Skeletal muscle tissue (tissue), 4 donors: ENCODE data around the gene AP4B1. TPM values are rescaled to one million over a fixed set of nuclear protein-coding genes. Genes with fewer than 3 reads are reported as not detected.
A peak's percentile ranks its signal among the peaks of the same experiment; 100 is the strongest.
"Not testable (repeated sequence)": the region's sequence is repeated elsewhere in the genome, so short reads cannot be mapped to it uniquely, and the experiment has no call there.

Experiments used
- H3K27ac ChIP-seq: one replicate; pipeline ENCODE4 v1.7.0; 2013; ENCODE audit warnings: mild to moderate bottlenecking, low read depth, low read length, inconsistent platforms
- H3K27me3 ChIP-seq, 3 donors: one replicate each; pipeline ENCODE4 v1.7.0; 2013; ENCODE audit warnings: low read length in 3 of 3; ENCODE audit not compliant: control insufficient read depth in 3 of 3, insufficient read depth in 3 of 3
- H3K36me3 ChIP-seq, 3 donors: one replicate each; pipeline ENCODE4 v1.7.0; 2013; ENCODE audit warnings: low read length in 3 of 3; ENCODE audit not compliant: control insufficient read depth in 3 of 3, insufficient read depth in 3 of 3
- H3K4me1 ChIP-seq, 3 donors: one replicate each; pipeline ENCODE4 v1.7.0; 2013; ENCODE audit warnings: low read length in 3 of 3, mild to moderate bottlenecking in 3 of 3; ENCODE audit not compliant: control insufficient read depth in 3 of 3, insufficient read depth in 3 of 3
- H3K4me3 ChIP-seq, 3 donors: one replicate each; pipeline ENCODE4 v1.7.0; 2013; ENCODE audit warnings: low read length in 3 of 3
- H3K9ac ChIP-seq, 3 donors: one replicate each; pipeline ENCODE4 v1.7.0; 2013; ENCODE audit warnings: low read length in 3 of 3, mild to moderate bottlenecking in 3 of 3, moderate library complexity in 2 of 3, low read depth in 1 of 3
- H3K9me3 ChIP-seq, 3 donors: one replicate each; pipeline ENCODE4 v1.7.0; 2013; ENCODE audit warnings: low read length in 3 of 3; ENCODE audit not compliant: control insufficient read depth in 3 of 3
- total RNA-seq: library from RNA; depleted of rRNA; stranded (reverse); fragments of >200 nt; gene quantifications from one replicate; pipeline ENCODE4 v1.2.3, GENCODE V29; 2014
- donor health status: Osteomylitis.

The AP4B1 gene
- 16.7 TPM for total RNA-seq

- Histone ChIP-seq H3K9ac (peak within 1 kb of the TSS; percentile 89 to 97 (median 89)), H3K4me3 (peak within 1 kb of the TSS; percentile 91 to 98 (median 94)), H3K9me3 (no peaks in the 10 kb centered on the region), H3K36me3 (peaks cover 11 to 30% (median 25%) of the 10 kb centered on the region in 3 donors), H3K27ac (peak within 1 kb of the TSS; percentile 88), H3K27me3 (no peaks in the 10 kb centered on the region), H3K4me1 (peaks cover 15 to 30% (median 21%) of the 10 kb centered on the region in 3 donors)
Observed at GRCh38 chr1:113904674-113905434, at the start of gene AP4B1, which contains the start of gene DCLRE1B. TSS of gene AP4B1 (minus strand) at chr1:113904799. CDS start at chr1:113904717, 82 bp downstream. TSS of gene DCLRE1B (plus strand) at chr1:113905326. CDS start at chr1:113905587, 261 bp downstream.

DNA sequence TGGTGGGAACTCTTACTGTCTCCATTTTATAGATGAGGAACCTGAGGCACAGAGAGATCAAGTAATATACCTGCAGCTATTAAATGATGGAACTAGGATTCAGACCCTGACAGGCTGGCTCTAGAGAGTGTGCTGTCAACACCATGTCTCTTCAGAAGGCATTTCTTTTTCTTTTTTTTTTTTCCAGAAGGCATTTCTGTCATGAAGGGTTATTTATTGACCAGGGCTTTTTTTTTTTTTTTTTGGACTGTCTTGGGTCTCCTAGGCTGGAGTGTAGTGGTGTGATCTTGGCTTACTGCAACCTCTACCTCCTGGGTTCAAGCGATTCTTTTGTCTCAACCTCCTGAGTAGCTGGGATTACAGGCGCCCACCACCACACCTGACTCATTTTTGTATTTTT lies 47.1 kb upstream of the AP4B1 start:
- H3K9ac ChIP-seq = no peak overlapping the region

DNA sequence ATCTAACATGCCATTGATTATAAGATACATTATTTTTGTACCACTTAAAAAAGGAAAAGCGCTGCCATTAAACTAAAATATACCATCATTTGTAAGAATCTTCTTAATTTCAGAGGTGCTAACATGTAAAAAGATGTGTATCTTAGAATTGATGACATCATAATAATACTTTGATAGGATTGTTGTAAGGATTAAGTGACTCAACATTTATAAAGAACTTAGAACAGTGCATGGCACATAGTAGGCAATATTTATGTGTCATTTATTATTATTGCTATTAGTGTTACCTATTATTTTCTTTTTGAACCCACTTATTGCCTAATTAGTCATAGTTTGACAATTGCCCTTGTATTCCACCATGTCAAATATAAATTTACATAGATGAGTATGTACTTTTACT lies 46.3 kb upstream of the AP4B1 start:
- H3K4me1 ChIP-seq = peaks cover 13 to 18% (median 13%) of the 10 kb centered on the region in 3 donors
- H3K27ac ChIP-seq = no peak overlapping the region
- H3K9ac ChIP-seq = no peak overlapping the region
- H3K27me3 ChIP-seq = no peaks in the 10 kb centered on the region
- H3K4me3 ChIP-seq = no peak overlapping the region
- H3K9me3 ChIP-seq = no peaks in the 10 kb centered on the region
- H3K36me3 ChIP-seq = peaks cover 0 to 2% (median 0%) of the 10 kb centered on the region in 3 donors

More for the DNA sequence above, 47.1 kb upstream of the AP4B1 start:
- H3K27ac ChIP-seq = no peak overlapping the region
- H3K27me3 ChIP-seq = no peaks in the 10 kb centered on the region
- H3K9me3 ChIP-seq = no peaks in the 10 kb centered on the region
- H3K4me3 ChIP-seq = no peak overlapping the region
- H3K36me3 ChIP-seq = peaks cover 3 to 5% (median 5%) of the 10 kb centered on the region in 3 donors
- H3K4me1 ChIP-seq = peaks cover 11 to 15% (median 11%) of the 10 kb centered on the region in 3 donors

- no peaks in the 10 kb centered on the region for H3K9me3 ChIP-seq
- H3K36me3 ChIP-seq = no peaks in the 10 kb centered on the region
- no peaks in the 10 kb centered on the region for H3K27me3 ChIP-seq
- peaks cover 13 to 18% (median 13%) of the 10 kb centered on the region in 3 donors for H3K4me1 ChIP-seq
- H3K9ac ChIP-seq = no peak overlapping the region
- no peak overlapping the region for H3K27ac ChIP-seq
- H3K4me3 ChIP-seq = no peak overlapping the region
Observed at GRCh38 chr1:113949007-113949406, 44.4 kb upstream of the AP4B1 start.

GRCh38 chr1:113948151-113948550 lies 43.6 kb upstream of the AP4B1 start:
- H3K4me3 ChIP-seq, H3K27me3 ChIP-seq, H3K27ac ChIP-seq, H3K36me3 ChIP-seq, H3K9me3 ChIP-seq: not testable (repeated sequence)
- Histone ChIP-seq H3K4me1 (peaks cover 13 to 18% (median 13%) of the 10 kb centered on the region in 3 donors), H3K9ac (peak overlapping the region in 1 of 3 donors; percentile 25)

- H3K27me3 ChIP-seq = no peaks in the 10 kb centered on the region
- H3K4me3 ChIP-seq = peak overlapping the region in 2 of 3 donors; percentile 2
- peaks cover 0 to 6% (median 0%) of the 10 kb centered on the region in 3 donors for H3K36me3 ChIP-seq
- H3K27ac ChIP-seq = peak overlapping the region; percentile 12
- H3K9ac ChIP-seq = peak overlapping the region in 1 of 3 donors; percentile 25
- H3K9me3 ChIP-seq = no peaks in the 10 kb centered on the region
- peaks cover 13 to 18% (median 13%) of the 10 kb centered on the region in 3 donors for H3K4me1 ChIP-seq
Observed at GRCh38 chr1:113947388-113948107, 42.9 kb upstream of the AP4B1 start.

DNA sequence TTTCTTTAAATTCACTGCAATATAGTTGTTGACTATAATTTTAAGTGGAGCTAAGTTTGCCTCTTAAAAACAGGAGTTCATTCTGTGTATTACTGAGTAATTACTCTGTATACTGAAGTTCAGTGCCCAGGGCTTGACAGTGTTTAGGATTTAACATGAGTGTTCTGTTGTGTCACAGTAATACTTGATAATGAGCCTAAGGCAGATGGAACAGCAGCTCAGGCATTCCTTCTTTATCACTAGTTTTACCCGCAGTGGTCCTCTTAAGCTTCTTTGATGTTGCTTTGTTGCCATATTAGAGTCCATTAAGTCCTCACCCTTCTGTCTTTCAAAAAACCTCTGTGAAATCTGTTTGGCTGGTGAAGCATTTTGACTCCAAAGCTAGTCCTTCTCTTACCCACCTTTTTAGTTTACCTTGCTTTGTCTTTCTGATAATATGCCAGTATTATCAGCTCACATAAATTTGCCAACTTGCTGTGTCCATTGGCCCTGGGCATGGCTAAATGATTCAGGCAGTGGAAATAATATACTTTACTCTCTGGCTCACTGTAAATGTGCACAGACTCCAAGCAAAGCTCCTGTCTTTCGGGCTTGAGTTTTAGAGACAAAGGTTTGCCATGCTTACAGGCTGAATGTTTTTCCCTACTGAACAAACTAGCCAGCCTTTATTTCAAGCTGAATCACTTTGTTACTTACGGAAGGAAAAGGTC lies 42.2 kb upstream of the AP4B1 start:
- H3K9ac ChIP-seq = peak overlapping the region in 1 of 3 donors; percentile 15
- H3K27ac ChIP-seq = peak overlapping the region; percentile 12
- peak overlapping the region in 2 of 3 donors; percentile 2 for H3K4me3 ChIP-seq
- H3K4me1 ChIP-seq = peaks cover 13 to 18% (median 13%) of the 10 kb centered on the region in 3 donors
- peaks cover 0 to 6% (median 0%) of the 10 kb centered on the region in 3 donors for H3K36me3 ChIP-seq
- H3K27me3 ChIP-seq = no peaks in the 10 kb centered on the region
- no peaks in the 10 kb centered on the region for H3K9me3 ChIP-seq

- no peaks in the 10 kb centered on the region for H3K27me3 ChIP-seq
- H3K9me3 ChIP-seq = no peaks in the 10 kb centered on the region
- H3K36me3 ChIP-seq = peaks cover 2 to 8% (median 2%) of the 10 kb centered on the region in 3 donors
- no peak overlapping the region for H3K27ac ChIP-seq
- H3K4me1 ChIP-seq = peaks cover 16 to 18% (median 16%) of the 10 kb centered on the region in 3 donors
- no peak overlapping the region for H3K9ac ChIP-seq
- H3K4me3 ChIP-seq = no peak overlapping the region
Observed at GRCh38 chr1:113946112-113946511, 41.5 kb upstream of the AP4B1 start.

- no peaks in the 10 kb centered on the region for H3K27me3 ChIP-seq
- H3K4me3 ChIP-seq = no peak overlapping the region
- peaks cover 7 to 15% (median 8%) of the 10 kb centered on the region in 3 donors for H3K36me3 ChIP-seq
- no peaks in the 10 kb centered on the region for H3K9me3 ChIP-seq
- peaks cover 23 to 26% (median 24%) of the 10 kb centered on the region in 3 donors for H3K4me1 ChIP-seq
- no peak overlapping the region for H3K9ac ChIP-seq
- H3K27ac ChIP-seq = no peak overlapping the region
Observed at GRCh38 chr1:113945329-113945728, 40.7 kb upstream of the AP4B1 start.
